ENCODE measurements around the gene CDK5RAP2. TPM values are rescaled to one million over a fixed set of nuclear protein-coding genes. Genes with fewer than 3 reads are reported as not detected.

Gene CDK5RAP2
- total and polyA plus RNA-seq, 8 donors, result 24.7 to 438 (median 31.3) TPM

- H3K36me3 ChIP-seq, result peaks cover 59 to 95% (median 87%) of the 10 kb centered on the region in 4 donors
- H3K9me3 ChIP-seq, result no peaks in the 10 kb centered on the region
- intact Hi-C loops (cut with DNase I; ENCODE audit: low total_unique reads), result no loop called here
- no peak for DNase-seq
- no peak overlapping the region for H3K27ac ChIP-seq
- no peaks in the 10 kb centered on the region for H3K27me3 ChIP-seq
- whole genome bisulfite sequencing, 5 donors, result 57 to 76% (median 64%) methylated on average over 3 of the region's 3 CpGs
- no peaks in the 10 kb centered on the region for H3K4me1 ChIP-seq
- no peak overlapping the region for H3K4me3 ChIP-seq
- TF ChIP-seq POLR2AphosphoS5 (IDR thresholded peaks at IDR 0.05) (no peak), CTCF (IDR thresholded peaks at IDR 0.05) (no peak)
Measured at GRCh38 chr9:120524863-120525262, 55.1 kb downstream of the CDK5RAP2 start.

DNA sequence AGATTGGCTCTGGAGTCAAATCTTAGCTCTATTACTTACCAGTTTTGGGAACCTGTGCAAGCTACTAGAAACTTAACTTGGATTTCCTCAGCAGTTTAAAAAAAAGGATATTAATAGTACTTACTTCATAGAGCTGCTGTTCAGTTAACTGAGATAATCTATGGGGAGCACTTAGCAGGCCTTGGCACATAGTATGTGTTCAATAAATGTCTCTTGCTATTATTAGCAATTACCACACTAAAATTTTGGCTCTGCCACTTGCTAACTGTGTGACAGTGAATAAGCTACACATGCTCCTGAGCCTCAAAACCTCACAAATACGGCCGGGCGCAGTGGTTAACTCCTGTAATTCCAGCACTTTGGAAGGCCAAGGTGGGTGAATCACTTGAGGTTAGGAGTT lies 55.9 kb downstream of the CDK5RAP2 start:
- H3K36me3 ChIP-seq, result peaks cover 50 to 87% (median 82%) of the 10 kb centered on the region in 4 donors
- intact Hi-C loops (cut with DNase I; ENCODE audit: low total_unique reads), result no loop called here
- no peak for DNase-seq
- H3K27me3 ChIP-seq, result no peaks in the 10 kb centered on the region
- WGBS, 5 donors, result 85 to 96% (median 93%) methylated on average over 3 of the region's 3 CpGs
- H3K4me3 ChIP-seq, result no peak overlapping the region
- H3K4me1 ChIP-seq, result no peaks in the 10 kb centered on the region
- no peak overlapping the region for H3K27ac ChIP-seq
- no peaks in the 10 kb centered on the region for H3K9me3 ChIP-seq
- TF ChIP-seq EP300 (IDR thresholded peaks at IDR 0.05) (no peak), POLR2AphosphoS5 (IDR thresholded peaks at IDR 0.05) (no peak), CTCF (IDR thresholded peaks at IDR 0.05) (no peak), POLR2A (IDR thresholded peaks at IDR 0.05) (no peak)

- TF ChIP-seq POLR2AphosphoS5 (IDR thresholded peaks at IDR 0.05) (no peak), EP300 (IDR thresholded peaks at IDR 0.05) (no peak), CTCF (IDR thresholded peaks at IDR 0.05) (no peak), POLR2A (IDR thresholded peaks at IDR 0.05) (no peak)
- Histone ChIP-seq H3K4me1 (no peaks in the 10 kb centered on the region), H3K36me3 (peaks cover 46 to 85% (median 82%) of the 10 kb centered on the region in 4 donors), H3K27ac (no peak overlapping the region), H3K9me3 (no peaks in the 10 kb centered on the region), H3K27me3 (no peaks in the 10 kb centered on the region), H3K4me3 (no peak overlapping the region)
- 83 to 100% (median 96%) methylated on average over 1 of the region's 1 CpG for WGBS, 5 donors
- no peak for DNase-seq
- intact Hi-C loops (cut with DNase I; ENCODE audit: low total_unique reads), result no loop called here
Measured at GRCh38 chr9:120522558-120522957, 57.4 kb downstream of the CDK5RAP2 start.

DNA sequence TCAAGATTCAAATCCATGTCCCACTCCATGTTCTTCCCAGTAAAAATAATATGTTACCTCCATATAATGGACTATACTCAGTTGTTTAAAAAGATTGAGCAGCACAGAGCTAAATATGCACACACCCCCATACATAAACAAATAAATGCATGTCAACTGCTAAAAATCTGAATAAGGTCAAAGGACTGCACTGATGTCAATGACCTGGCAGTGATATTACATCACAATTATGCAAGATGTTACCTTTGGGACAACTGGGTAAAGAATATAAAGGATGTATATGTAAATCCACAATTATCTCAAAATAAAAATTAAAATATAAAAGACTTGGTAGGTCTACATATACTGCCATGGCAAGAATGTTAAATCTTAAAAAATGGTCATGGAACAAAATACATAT lies 57.9 kb downstream of the CDK5RAP2 start:
- Histone ChIP-seq H3K36me3 (peaks cover 46 to 85% (median 82%) of the 10 kb centered on the region in 4 donors), H3K4me3 (no peak overlapping the region), H3K4me1 (no peaks in the 10 kb centered on the region), H3K27me3 (no peaks in the 10 kb centered on the region), H3K27ac (no peak overlapping the region), H3K9me3 (no peaks in the 10 kb centered on the region)
- DNase-seq, result no peak
- intact Hi-C loops (cut with DNase I; ENCODE audit: low total_unique reads), result no loop called here
- TF ChIP-seq POLR2AphosphoS5 (IDR thresholded peaks at IDR 0.05) (no peak), POLR2A (IDR thresholded peaks at IDR 0.05) (no peak), CTCF (IDR thresholded peaks at IDR 0.05) (no peak), EP300 (IDR thresholded peaks at IDR 0.05) (no peak)
